Measurements from ENCODE around the gene PARP14.

PARP14 gene

DNA sequence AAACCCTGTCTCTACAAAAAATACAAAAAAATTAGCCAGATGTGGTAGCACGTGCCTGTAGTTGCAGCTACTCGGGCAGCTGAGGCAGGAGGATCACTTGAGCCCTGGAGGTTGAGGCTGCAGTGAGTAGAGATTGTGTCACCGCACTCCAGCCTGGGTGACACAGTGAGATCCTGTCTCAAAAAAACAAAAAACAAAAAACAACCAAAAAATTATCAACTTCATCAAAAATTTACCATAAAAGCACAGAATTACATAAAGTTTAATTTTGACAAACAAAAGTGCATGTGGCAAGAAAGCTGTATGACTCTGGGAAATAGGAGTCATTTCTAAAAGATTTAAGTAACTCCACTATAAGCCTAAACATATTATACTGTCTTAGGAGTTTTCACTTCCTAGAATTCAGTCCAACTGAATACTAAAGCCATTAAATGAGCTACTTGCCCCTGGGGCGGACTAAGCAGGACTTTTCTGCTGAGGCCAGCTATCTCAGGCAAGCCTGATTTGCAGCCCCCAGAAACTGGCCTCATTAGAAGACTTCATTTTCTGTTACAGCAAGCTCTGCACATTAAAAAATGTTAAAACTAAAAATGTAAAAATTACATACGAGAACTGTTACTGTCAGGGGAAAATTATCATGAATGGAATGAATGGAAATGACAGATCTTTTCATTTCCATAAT, 90.0 kb downstream of the PARP14 start:
- DNase-seq: no peak

- DNase-seq: no peak
Observed at GRCh38 chr3:122772827-122773226, 92.2 kb downstream of the PARP14 start.

DNA sequence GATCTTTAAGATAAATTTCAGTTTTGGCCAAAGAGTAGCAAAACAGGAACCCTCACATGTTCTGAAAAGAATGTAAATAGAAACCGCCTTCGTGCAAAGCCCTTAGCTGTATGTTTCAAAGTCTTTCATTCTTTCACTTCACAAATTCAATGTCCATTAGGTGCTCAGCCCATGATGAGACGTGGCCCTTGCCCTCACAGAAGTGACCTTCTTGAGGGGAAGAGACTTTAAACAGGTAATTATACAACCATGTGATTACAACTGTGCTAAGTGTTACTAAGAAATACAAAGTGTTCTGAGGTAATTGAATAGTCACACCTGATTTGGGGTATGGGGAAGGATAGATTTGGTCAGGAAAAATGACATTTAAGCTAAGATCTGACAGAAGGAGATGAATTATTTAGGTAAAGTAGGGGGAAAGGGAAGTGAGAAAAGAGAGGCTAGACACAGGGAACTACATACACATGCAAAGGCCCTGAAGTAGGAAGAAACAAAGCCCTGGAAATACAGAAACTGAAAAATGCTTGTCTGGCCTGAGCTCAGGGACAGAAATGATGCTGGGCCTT, 93.4 kb downstream of the PARP14 start:
- no peak for DNase-seq

GRCh38 chr3:122774564-122774963, 93.9 kb downstream of the PARP14 start:
- no peak for DNase-seq

- no peak for DNase-seq
Observed at GRCh38 chr3:122776675-122777468, 96.2 kb downstream of the PARP14 start.

DNA sequence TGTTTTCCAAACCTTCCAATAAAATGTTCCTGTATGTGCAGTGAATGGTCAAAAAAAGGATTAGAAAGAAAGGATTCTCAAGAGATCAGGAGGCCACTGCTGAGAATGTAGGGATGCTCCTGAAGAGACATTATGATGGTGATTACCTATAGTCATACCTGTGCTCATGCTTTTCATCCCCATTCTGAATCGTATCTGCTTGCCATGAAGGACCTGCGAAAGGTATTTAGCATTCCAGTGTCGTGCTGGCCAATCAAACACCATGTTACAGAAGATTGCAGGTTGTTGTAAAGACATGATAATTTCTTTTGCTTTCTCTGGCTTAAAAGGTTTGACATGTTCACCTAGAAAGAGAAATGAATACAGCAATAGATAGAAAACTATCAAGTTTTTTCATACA, 96.9 kb downstream of the PARP14 start:
- no peak for DNase-seq

Measured in fibroblast of skin of back (primary cell).